ENCODE results near the gene NANOGP8.
"Not testable (repeated sequence)": the region's sequence is repeated elsewhere in the genome, so short reads cannot be mapped to it uniquely, and the experiment has no call there.

Gene NANOGP8

DNA sequence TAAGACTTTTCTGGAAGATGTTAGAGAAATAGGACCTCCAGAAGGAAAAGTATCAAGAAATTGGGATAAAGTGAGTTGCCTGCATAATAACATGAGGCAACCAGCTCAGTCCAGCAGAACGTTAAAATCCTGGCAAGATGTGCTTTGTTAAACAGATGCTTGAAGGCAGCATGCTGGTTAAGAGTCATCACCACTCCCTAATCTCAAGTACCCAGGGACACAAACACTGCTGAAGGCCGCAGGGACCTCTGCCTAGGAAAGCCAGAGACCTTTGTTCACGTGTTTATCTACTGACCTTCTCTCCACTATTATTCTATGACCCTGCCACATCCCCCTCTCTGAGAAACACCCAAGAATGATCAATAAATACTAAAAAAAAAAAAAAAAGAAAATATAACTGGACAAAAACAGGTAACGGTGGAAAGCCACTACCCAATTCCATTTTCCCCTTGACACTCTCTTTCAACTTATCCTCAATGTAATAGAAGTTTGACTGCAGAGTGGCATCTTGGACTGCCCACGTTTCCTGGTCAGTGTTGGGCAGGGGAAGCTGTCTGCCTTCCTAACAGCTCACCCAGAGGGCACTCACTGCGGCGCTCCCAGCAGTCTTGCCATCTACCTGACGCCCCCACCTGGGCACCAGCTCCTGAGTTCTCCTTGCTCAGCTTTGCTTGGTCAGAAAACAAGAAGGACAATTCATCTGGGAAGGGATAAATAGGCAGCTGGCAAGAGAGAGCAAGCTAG is at the start of gene NANOGP8:
Gene NANOGP8, minus strand, starts transcription at position 120 of the 744 bp plus-strand sequence. CDS start 185 bp downstream, outside the sequence.
- DNase-seq; ATAC-seq (replicated peaks); H3K36me3 Mint-ChIP-seq; H3K9me3 Mint-ChIP-seq; H3K4me1 Mint-ChIP-seq; H3K27me3 Mint-ChIP-seq; H3K27ac Mint-ChIP-seq; H3K4me3 Mint-ChIP-seq: not testable (repeated sequence)

- H3K36me3 Mint-ChIP-seq: peaks cover 0 to 7% of the 10 kb centered on the region in 2 donors
- peaks cover 0 to 9% of the 10 kb centered on the region in 2 donors for H3K27me3 Mint-ChIP-seq
- no peak overlapping the region for H3K4me3 Mint-ChIP-seq
- H3K4me1 Mint-ChIP-seq: no peaks in the 10 kb centered on the region
- DNase-seq (no peak), ATAC-seq (replicated peaks) (no peak)
- H3K9me3 Mint-ChIP-seq: peaks cover 4 to 7% of the 10 kb centered on the region in 2 donors
- no peak overlapping the region for H3K27ac Mint-ChIP-seq
Measured at GRCh38 chr15:35134299-35134698, 49.2 kb upstream of the NANOGP8 start.

- Mint-ChIP-seq H3K9me3 (peaks cover 4 to 12% of the 10 kb centered on the region in 2 donors), H3K27ac (no peak overlapping the region), H3K4me3 (no peak overlapping the region), H3K36me3 (peaks cover 0 to 7% of the 10 kb centered on the region in 2 donors), H3K27me3 (peaks cover 5 to 9% of the 10 kb centered on the region in 2 donors), H3K4me1 (no peaks in the 10 kb centered on the region)
- no peak for DNase-seq
- no peak for ATAC-seq (replicated peaks)
Measured at GRCh38 chr15:35130245-35130644, 45.1 kb upstream of the NANOGP8 start.

DNA sequence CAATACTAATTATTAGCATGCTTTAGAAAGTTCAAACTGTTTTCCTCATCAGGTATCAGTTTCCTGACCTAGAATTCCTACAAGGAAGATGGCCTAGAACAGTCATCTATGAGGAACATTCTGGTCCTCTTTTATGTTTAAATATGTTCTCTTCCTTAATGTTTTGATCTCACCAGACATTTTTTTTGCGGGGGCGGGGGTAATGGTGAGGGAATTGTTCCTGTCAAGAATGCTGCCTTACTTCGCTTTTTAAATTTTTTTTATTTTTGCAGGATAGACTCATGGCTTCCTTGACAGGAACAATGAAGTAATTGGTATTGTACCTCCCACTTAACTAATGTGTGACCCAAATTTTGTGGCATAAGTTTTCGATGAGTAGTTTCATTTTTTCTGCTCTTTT is 44.3 kb upstream of the NANOGP8 start:
- ATAC-seq (replicated peaks): no peak
- H3K27ac Mint-ChIP-seq: no peak overlapping the region
- peaks cover 4 to 12% of the 10 kb centered on the region in 2 donors for H3K9me3 Mint-ChIP-seq
- H3K4me3 Mint-ChIP-seq: no peak overlapping the region
- H3K4me1 Mint-ChIP-seq: no peaks in the 10 kb centered on the region
- peaks cover 5 to 9% of the 10 kb centered on the region in 2 donors for H3K27me3 Mint-ChIP-seq
- no peak for DNase-seq
- H3K36me3 Mint-ChIP-seq: peaks cover 0 to 7% of the 10 kb centered on the region in 2 donors

- no peak for ATAC-seq (replicated peaks)
Measured at GRCh38 chr15:35127717-35128116, 42.6 kb upstream of the NANOGP8 start.

GRCh38 chr15:35126236-35126635 is 41.1 kb upstream of the NANOGP8 start:
- ATAC-seq (replicated peaks): no peak
- H3K27me3 Mint-ChIP-seq: peaks cover 0 to 9% of the 10 kb centered on the region in 2 donors
- peaks cover 0 to 4% of the 10 kb centered on the region in 2 donors for H3K36me3 Mint-ChIP-seq
- DNase-seq: no peak
- H3K9me3 Mint-ChIP-seq: peaks cover 4 to 7% of the 10 kb centered on the region in 2 donors
- no peaks in the 10 kb centered on the region for H3K4me1 Mint-ChIP-seq
- no peak overlapping the region for H3K4me3 Mint-ChIP-seq
- H3K27ac Mint-ChIP-seq: no peak overlapping the region

More at GRCh38 chr15:35127717-35128116, 42.6 kb upstream of the NANOGP8 start:
- H3K4me1 Mint-ChIP-seq: no peaks in the 10 kb centered on the region
- no peak overlapping the region for H3K27ac Mint-ChIP-seq
- H3K27me3 Mint-ChIP-seq: peaks cover 5 to 9% of the 10 kb centered on the region in 2 donors
- no peak for DNase-seq
- peaks cover 0 to 7% of the 10 kb centered on the region in 2 donors for H3K36me3 Mint-ChIP-seq
- no peak overlapping the region for H3K4me3 Mint-ChIP-seq
- peaks cover 4 to 12% of the 10 kb centered on the region in 2 donors for H3K9me3 Mint-ChIP-seq

- ATAC-seq (replicated peaks): no peak
- H3K4me1 Mint-ChIP-seq: no peaks in the 10 kb centered on the region
- peaks cover 4 to 7% of the 10 kb centered on the region in 2 donors for H3K9me3 Mint-ChIP-seq
- no peak overlapping the region for H3K4me3 Mint-ChIP-seq
- peaks cover 0 to 4% of the 10 kb centered on the region in 2 donors for H3K36me3 Mint-ChIP-seq
- DNase-seq: no peak
- H3K27me3 Mint-ChIP-seq: peaks cover 0 to 9% of the 10 kb centered on the region in 2 donors
- no peak overlapping the region for H3K27ac Mint-ChIP-seq
Measured at GRCh38 chr15:35123743-35124142, 38.6 kb upstream of the NANOGP8 start.

- Mint-ChIP-seq H3K4me1 (no peaks in the 10 kb centered on the region), H3K4me3 (no peak overlapping the region), H3K36me3 (peaks cover 0 to 4% of the 10 kb centered on the region in 2 donors), H3K9me3 (peaks cover 4% of the 10 kb centered on the region in 2 donors), H3K27me3 (peaks cover 0 to 4% of the 10 kb centered on the region in 2 donors), H3K27ac (no peak overlapping the region)
- DNase-seq (no peak), ATAC-seq (replicated peaks) (no peak)
Measured at GRCh38 chr15:35121611-35122359, 36.7 kb upstream of the NANOGP8 start.

DNA sequence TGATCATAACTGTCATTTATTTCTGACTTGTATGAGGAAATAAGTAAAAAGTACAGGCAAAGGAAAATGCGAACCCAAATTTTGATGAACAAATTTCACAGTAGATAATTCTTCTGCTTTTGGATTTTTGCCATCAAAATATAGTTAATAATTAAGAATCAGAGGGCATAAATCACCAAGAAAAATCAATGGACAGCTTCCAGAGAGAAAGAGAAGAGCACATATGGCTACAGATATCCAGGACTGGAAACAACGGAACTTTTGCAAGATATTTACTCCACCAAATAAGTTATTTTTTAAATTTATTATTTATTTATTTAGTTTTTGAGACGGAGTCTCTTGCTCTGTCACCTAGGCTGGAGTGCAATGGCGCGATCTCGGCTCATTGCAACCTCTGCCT is 35.1 kb upstream of the NANOGP8 start:
- ATAC-seq (replicated peaks): no peak
- no peaks in the 10 kb centered on the region for H3K4me1 Mint-ChIP-seq
- H3K4me3 Mint-ChIP-seq: no peak overlapping the region

DNA sequence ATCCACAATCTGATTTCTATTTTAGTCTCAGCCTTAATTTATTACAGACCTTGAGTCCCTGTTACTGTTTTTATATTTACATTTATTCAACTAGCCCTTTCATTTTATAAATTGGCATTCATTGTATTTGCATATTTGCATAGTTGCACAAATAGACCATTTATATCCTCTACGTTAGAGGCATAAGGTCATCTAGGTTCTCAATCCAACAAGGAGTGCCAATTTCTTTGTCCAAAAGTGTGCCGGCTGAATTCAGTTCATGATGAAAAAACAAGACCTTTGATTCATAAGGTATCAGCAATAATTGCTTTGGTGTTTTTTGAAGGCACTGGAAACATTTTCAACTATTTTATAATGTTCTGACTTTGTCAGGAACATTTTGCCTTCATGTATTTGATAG is 33.9 kb upstream of the NANOGP8 start:
- Mint-ChIP-seq H3K4me3 (no peak overlapping the region), H3K27ac (no peak overlapping the region), H3K9me3 (peaks cover 2 to 4% of the 10 kb centered on the region in 2 donors), H3K27me3 (peaks cover 0 to 4% of the 10 kb centered on the region in 2 donors), H3K4me1 (no peaks in the 10 kb centered on the region), H3K36me3 (peaks cover 0 to 4% of the 10 kb centered on the region in 2 donors)
- ATAC-seq (replicated peaks): no peak
- DNase-seq: no peak

More for the DNA sequence above, 35.1 kb upstream of the NANOGP8 start:
- Mint-ChIP-seq H3K36me3 (peaks cover 0 to 4% of the 10 kb centered on the region in 2 donors), H3K27me3 (peaks cover 0 to 4% of the 10 kb centered on the region in 2 donors), H3K27ac (no peak overlapping the region), H3K9me3 (peaks cover 2 to 4% of the 10 kb centered on the region in 2 donors)
- DNase-seq: no peak

DNA sequence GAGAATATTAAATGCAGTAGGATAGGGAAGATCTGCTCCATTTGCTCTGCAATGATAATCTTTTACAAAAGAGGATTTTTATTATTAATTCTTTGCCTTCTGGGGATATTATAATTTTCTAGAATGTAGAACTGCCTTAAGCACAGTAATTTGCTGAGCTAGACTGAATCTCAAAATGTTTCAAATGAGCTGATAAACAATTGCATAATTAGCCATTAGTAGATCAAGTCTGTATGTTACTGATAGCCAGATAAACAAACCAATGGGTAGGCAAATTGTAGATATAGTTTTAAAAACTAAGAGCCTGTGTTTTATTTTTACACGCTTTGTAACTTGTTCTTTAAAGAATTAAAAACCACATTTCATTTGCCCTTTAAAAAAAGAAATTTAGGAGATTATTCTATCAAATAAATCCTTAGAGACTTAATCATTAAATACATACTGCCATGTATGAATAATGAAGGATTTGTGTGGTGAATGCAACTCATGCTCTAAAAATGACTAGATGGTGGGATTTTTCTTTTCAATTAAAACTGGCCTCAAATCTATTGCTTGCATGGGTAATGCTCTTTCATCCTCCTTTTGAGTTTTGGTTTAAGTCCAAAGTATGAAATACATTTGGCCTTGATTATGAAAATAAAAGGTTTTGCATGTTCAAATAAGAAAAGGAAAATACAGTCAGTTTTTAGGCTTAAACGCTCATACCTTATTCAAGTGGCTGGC is 32.6 kb upstream of the NANOGP8 start:
- DNase-seq (no peak), ATAC-seq (replicated peaks) (no peak)
- H3K4me3 Mint-ChIP-seq: no peak overlapping the region
- H3K9me3 Mint-ChIP-seq: peaks cover 2 to 4% of the 10 kb centered on the region in 2 donors
- no peak overlapping the region for H3K27ac Mint-ChIP-seq
- peaks cover 0 to 4% of the 10 kb centered on the region in 2 donors for H3K27me3 Mint-ChIP-seq
- H3K4me1 Mint-ChIP-seq: no peaks in the 10 kb centered on the region
- H3K36me3 Mint-ChIP-seq: peaks cover 0 to 4% of the 10 kb centered on the region in 2 donors

DNA sequence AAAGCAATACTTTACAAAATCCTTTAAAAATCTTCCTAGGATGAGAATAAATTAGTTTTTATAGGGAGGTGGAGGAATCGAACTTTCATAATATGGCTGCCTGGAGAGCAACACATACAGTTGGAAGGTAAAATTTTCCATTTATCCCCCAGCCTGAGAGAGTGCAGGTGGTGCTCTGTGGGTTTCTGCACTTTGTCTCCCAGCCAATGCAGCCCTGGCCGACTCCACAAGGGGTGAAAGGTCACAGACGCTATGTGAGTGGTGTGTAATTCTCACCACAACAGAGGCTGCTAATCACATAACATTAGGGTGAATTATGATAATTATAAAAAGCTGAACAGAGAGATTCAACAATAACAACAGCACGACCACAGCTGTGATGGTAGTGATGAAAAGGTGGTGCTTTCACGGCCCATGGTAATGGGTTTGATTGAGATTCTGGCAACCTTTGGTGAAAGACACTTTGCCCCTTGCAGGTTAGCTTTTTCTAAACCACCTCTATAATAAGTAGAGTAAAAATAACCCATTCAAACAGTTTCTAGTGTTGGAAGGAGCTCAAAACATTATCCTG is 30.1 kb upstream of the NANOGP8 start:
- Mint-ChIP-seq H3K36me3 (no peaks in the 10 kb centered on the region), H3K4me3 (no peak overlapping the region), H3K9me3 (no peaks in the 10 kb centered on the region), H3K27me3 (no peaks in the 10 kb centered on the region), H3K4me1 (no peaks in the 10 kb centered on the region), H3K27ac (no peak overlapping the region)
- DNase-seq (no peak), ATAC-seq (replicated peaks) (no peak)

- Mint-ChIP-seq H3K9me3 (no peaks in the 10 kb centered on the region), H3K27ac (no peak overlapping the region), H3K36me3 (no peaks in the 10 kb centered on the region), H3K27me3 (no peaks in the 10 kb centered on the region), H3K4me1 (no peaks in the 10 kb centered on the region), H3K4me3 (no peak overlapping the region)
- ATAC-seq (replicated peaks) (no peak), DNase-seq (no peak)
Measured at GRCh38 chr15:35112346-35112745, 27.3 kb upstream of the NANOGP8 start.

GRCh38 chr15:35111861-35112260 is 26.8 kb upstream of the NANOGP8 start:
- Mint-ChIP-seq H3K27me3 (no peaks in the 10 kb centered on the region), H3K9me3 (no peaks in the 10 kb centered on the region), H3K36me3 (no peaks in the 10 kb centered on the region), H3K4me3 (no peak overlapping the region), H3K4me1 (no peaks in the 10 kb centered on the region), H3K27ac (no peak overlapping the region)
- no peak for ATAC-seq (replicated peaks)
- no peak for DNase-seq
